A673 (cell line): Measurements from ENCODE around the gene CLNK.

Source experiments
- EZH2 ChIP-seq: fragments of 200-600 bp; sonication (generic); IDR thresholded peaks from 2 replicates; pipeline ENCODE4 v1.6.1; 2017; ENCODE audit warnings: borderline replicate concordance, low read depth, mild to moderate bottlenecking, mixed read lengths, antibody characterized with exemption, low read length; ENCODE audit not compliant: poor library complexity, severe bottlenecking
- TF ChIP-seq, protein P1 (sequence below): fragments of 300-800, 200-600 bp; sonication (generic); conservative IDR thresholded peaks from 2 replicates; pipeline ENCODE4 v1.5.1; 2017; ENCODE audit warnings: low read depth, mild to moderate bottlenecking, antibody characterized with exemption, low read length, moderate library complexity, mixed read lengths

DNA sequence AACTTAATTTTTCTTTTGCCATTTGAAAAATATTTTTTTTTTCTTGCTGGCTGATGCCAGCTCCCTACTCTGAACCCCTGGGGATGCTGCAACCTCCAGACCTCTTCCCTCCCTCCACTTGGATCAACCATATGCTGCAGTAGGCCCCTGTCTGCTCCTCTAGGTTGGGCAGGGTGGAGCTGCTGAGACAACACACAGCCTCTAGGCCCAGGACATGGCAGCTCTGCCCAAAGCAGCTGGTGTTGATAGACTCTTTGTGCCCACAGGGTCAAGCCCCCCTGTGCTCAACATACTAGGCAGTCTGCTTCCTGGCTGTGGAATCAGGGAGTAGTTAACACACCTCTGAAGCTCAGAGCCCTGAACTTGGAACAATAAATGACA, 19.9 kb upstream of the CLNK start:
- TF ChIP-seq, protein P1, sequence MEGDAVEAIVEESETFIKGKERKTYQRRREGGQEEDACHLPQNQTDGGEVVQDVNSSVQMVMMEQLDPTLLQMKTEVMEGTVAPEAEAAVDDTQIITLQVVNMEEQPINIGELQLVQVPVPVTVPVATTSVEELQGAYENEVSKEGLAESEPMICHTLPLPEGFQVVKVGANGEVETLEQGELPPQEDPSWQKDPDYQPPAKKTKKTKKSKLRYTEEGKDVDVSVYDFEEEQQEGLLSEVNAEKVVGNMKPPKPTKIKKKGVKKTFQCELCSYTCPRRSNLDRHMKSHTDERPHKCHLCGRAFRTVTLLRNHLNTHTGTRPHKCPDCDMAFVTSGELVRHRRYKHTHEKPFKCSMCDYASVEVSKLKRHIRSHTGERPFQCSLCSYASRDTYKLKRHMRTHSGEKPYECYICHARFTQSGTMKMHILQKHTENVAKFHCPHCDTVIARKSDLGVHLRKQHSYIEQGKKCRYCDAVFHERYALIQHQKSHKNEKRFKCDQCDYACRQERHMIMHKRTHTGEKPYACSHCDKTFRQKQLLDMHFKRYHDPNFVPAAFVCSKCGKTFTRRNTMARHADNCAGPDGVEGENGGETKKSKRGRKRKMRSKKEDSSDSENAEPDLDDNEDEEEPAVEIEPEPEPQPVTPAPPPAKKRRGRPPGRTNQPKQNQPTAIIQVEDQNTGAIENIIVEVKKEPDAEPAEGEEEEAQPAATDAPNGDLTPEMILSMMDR: no peak
- TF ChIP-seq EZH2: no peak
